GM21390 (cell line): ENCODE data around the gene C16orf96.

Source experiments
- ATAC-seq: cut with Tn5 transposase; IDR thresholded peaks from one replicate; pipeline ENCODE4 v1.9.1; 2021; ENCODE audit not compliant: unreplicated experiment

Gene C16orf96

DNA sequence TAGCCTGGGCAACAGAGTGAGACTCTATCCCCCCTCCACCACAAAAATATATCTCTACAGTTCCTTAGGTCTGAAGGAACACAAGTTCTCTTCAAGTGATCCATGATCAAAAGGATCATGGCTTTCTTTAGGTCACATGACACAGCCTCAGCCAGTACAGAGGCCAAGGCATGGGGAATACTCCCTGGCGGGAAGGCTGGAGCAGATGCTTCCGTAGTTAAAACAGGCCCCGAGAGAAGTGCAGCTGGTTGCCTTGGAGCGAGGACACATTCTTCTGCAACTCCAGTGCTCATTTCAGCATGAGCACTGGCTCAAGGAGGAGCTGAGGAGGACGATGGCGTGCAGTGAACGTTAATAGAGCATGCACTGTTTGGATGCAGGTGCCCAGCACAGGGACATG lies 31.1 kb upstream of the C16orf96 start:
- no peak for ATAC-seq

DNA sequence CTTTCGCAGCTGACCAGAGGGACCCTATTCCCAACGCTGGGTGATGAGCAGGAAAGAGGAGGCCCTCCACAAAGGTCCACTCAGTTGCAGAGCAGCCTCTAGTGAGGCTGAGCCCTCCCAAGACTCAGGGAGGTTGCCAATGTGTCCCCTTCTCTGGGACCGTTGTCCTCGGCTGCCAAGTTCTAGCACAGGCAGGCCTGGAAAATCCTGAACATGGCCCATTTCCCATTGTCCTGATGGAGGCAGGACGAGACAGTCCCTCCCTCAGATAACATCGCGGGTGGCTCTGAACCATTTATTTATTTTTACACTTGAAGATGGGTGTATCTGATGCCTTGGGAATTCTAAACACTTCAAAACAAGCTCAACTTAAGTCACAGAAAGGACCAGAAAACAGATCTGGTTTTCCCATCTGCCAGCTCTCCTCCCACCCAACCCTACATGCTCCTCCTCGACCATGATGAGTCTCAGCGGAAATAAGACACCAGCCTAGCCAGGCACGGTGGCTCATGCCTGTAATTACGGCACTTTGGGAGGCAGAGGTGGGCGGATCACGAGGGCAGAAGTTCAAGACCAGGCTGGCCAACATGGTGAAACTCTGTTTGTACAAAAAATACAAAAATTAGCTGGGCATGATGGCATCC lies 30.4 kb upstream of the C16orf96 start:
- ATAC-seq = no peak

DNA sequence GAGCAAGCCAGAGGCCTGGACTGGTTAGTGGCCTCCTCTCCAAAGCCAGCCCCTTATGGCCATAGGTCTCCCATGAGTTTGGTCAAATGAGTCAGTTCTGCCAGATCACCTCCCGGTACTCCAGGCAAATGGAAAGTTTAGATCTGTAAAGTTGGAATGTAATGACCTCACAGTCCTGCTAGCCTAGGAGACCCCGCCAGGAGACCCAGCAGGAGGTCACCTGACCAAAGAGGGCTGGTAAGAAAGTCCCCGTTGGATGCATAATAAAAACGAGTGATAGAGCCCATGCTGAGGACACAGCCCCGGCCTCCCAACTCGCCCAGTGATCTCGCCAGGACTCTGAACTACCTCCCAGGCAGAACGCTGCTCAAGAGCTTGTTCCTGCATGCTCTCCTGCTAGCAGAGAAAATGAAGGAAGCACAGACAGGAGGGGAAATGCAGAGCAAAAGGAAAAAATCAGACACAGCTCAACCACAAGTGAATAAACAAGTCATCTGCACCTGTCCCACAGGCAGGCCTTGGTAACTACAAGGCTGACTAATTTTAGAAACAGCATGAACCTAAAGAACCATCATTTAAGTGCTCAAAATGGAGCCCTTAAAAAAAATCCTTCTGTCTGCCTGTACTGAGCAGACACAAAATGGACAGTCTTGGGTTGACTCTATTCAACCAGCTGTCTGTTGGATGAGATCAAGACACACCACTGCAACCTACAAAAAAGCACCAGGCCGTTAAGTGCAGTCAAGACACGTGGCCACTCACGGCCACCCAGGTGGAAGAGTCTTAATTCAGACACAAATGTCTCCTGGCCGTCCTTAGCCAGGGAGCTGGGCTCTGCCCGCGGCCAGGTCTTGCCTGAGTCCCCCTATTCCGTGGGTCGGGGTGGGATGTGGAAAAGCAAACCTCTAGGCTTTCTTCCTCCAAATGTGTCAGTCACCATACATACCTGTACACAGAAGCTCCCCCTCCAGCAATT lies 26.8 kb upstream of the C16orf96 start:
- no peak for ATAC-seq

DNA sequence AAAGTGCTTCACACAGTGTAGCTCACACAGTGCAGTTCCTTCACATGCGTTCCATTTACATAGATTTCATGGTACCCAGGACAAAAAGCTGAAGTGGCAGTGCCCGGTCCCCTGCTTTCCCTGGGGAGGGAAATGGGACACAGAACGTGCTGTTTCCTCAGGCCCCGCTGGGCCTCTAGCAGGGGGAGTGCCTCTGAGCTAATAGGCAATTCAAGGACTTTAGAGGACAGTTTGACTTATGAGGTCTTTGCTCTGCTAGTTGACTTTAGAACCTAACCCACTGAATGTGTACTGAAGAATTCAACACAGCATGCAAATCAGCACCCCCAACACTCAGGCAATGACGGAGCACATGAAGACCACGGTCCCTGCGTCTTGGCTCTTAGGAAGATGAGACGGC lies 24.3 kb upstream of the C16orf96 start:
- ATAC-seq = no peak

DNA sequence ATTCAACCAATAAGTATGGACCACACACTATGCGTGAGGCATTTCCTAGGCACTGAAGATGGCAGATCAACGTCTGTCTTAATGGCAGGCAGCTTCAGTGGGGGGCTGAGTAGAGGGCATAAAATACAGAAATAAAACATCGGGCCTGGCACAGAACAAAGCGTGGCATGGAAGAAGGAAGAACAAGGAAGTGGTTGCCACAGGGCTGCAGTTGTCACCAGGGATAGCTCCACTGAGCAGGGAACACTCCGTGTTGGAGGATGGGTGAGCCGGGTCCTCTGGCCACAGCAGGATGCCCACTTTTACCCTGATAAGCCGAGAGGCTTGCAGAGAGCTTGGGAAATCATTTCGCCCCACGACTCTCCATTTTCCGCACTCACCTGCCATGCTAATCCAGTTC lies 23.9 kb upstream of the C16orf96 start:
- ATAC-seq = no peak

DNA sequence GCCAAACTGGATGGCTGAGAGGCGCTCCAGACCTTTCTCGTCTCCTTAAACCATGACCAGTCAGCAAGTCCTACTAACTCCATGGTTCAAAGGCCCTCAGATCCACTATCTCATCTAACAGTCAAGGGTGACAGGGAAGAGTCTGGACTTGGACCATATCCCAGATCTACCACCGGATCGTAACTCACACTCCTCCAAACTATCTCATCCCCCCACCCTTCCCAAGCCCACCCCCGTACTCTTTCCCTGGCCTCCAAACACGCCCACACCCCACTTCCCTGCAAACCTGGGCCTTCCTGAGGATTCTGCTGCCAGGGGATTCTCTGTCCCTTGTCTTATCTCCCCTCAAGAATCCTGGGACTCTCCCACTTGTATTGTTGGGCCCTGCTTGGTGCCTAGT lies 22.6 kb upstream of the C16orf96 start:
- no peak for ATAC-seq

DNA sequence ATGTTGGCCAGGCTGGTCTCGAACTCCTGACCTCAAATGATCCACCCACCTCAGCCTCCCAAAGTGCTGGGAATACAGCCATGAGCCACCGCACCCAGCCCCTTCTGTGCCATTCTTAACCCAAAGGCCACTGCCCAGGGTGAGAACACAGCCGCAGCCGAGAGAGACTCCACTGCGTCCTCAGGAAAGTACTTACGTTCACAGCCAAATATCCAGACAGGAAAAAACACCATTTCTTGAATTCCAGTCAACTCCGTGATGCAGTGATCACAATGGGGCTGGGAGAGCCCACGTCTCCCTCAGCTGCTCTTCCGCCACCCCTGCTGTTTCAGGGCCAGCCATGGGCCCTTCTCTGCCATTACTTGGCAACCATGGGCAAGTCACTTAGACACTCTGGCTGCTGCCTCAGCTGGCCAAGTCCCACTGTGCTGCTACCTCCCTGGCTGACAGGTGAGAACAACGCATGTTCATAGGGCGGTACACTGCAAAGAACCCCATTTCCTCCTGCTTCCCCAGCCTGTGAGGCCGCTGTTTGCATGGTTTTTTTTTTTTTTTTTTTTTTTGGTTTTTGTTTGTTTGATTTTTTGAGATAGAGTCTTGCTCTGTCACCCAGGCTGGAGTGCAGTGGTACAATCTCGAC lies 21.9 kb upstream of the C16orf96 start:
- ATAC-seq = no peak

DNA sequence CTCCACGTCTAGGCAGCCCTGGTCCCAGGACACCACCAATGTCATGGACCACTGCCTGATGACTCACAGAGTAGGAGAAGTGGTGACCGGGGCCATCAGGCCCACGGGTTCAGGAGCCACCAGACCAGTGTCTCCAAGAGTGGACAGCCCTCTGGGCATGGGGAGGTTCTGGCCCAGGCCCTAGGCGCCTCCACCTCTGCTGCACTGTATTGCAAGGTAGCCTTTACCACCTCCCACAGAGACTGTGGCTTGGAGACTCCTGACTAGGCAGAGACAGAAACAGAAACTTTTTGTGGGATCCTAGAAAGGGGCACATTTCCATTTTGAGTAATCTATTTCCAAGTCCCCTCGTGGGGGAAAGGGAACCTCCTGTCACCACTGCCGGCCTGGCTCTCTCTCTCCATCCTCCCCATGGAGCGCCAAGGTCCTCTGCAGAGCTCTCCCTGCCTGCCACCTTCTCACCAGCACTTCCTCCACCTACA lies 20.5 kb upstream of the C16orf96 start:
- ATAC-seq = no peak

DNA sequence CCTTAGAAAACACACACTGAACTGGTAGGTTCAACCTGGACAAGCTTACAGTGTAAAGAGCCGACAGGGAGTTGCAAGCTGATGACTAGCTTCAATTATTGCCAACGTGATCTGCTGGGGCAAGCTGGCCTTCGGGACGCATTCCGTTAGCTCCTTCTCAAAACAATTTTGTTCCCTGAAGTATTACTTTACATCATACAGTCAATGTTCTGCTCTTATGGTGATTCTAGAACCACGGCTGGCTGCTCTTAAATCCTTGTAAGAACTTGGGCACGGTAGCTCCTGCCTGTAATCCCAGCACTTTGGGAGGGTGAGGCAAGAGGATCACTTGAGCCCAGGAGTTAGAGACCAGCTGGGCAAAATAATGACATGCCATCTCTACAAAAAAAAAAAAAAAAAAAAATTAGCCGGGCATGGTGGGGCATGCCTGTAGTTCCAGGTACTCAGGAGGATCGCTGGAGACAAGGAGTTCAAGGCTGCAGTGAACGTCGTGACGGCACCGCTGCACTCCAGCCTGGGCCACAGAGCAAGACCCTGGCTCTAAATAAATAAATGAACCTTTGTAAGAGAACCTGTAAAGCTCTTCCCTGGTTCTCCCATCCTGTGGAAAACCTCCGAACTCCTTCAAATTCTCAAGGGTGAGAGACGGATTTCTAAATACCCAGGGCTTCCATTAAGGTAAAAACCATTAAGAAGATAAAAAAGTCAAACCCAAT lies 19.6 kb upstream of the C16orf96 start:
- no peak for ATAC-seq

DNA sequence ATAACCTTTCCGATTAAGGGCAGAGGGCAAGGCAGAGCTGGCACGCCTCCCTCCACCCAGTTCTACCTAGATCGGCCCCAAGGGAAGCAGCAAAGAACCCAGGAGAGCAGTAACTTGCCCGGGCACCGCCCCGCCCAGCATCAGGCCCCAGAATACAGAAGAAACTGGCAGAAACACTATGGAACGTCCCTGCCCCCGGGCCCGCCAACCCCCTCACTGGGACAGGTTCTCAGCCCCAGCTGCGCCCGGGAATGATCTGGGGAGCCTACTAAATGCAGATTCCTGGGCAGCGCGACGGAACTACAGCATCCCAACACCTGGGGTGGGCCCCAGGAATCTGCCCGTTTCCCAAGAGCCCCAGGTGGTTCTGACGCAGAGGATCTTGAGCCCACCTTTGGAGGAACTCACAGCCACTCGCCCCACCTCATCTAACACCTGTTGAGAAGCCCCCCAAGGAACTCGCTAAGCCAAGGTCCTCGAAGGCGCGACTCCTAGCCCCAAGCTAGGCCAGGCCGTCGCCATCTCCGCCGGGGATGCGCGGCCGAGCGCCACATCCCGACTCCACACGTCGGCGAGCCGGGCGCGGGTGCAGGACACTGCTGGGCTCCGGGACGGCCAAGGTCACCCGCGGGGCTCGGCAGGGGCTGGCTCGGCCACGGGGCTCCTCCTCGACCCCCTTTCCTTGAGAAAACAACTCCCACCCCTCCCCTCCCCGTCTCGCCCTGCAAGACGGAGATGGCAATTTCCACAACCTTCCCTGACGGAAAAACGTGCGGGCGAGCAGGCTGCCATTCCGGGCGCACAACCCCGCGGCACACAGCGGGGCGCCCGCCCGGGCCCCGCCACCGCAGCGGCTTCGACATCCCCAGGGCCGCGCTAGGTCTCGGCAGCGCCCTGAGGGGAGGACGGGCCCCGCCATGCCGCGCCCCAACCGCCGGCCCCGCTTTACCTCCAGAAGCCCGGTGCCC lies 18.5 kb upstream of the C16orf96 start:
- peak; percentile 32 for ATAC-seq

DNA sequence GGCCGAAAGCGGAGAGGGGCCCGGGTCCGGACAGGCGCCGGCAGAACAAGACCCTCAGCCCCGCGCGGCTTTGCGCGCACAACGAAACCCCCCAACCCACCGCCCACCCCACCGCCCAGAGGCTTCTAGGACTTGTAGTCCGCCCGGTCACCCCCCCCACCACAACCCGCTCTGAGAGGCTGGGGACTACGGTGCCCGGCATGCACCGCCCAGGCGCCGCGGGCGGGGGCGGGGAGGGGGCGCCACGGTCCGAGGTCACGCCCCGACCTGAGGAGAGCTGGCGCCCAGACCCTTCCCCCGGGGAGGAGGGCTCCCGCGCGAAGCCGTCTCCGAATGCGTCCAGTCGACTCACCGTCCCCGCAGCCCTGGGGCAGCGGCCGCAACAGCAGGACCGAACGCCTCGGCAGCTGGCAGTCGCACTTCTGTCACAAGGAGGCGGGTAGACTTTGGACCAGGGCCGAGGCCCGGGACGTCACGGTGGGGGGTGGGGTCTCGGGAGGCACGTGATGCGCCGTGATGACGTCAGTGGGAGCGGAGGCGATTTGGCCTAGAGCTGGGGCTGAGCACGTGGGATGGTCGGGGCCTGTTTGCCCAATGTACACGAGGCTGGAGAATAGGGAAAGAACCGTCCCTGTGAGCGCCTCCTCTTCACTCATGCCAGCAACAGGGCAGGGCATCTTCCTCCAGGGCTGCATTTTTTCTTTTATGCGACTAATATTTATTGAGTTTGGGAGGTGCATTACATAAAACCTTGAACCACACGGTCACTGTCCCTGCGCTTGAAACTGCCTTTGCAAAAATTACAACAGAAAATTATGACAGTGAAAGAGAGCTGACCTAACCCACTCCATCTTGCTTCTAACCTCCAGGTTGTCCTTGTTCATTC lies 17.5 kb upstream of the C16orf96 start, which contains the start of gene CDIP1:
CDIP1 (minus strand) TSS at position 424 of the 886 bp plus-strand sequence. CDS start 24,643 bp downstream, outside the sequence.
- ATAC-seq = peak; percentile 82

DNA sequence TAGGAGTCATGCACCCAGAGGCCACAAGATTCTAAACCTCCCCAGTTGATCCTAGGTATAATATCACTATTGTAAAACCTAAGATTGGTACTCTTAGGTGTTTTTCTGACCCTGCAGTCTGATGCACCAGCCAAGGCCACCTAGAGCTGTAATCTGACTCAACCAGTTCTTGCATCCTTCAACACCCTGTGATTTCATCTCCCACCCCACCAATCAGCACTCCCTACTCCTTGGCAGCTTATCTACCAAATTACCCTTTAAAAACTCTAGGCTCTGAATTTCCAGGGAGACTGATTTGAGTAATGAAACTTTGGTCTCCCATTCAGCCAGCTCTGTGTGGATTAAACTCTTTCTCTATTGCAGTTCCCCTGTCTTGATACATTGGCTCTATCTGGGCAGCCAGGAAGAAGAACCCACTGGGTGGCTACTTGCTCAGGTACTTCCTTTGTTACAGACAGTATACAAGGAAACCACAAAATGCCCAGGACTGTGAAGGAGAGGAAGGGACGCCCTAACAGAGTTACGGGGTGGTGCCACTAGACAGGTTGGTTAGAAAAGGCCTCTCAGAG lies 16.3 kb upstream of the C16orf96 start:
- no peak for ATAC-seq

DNA sequence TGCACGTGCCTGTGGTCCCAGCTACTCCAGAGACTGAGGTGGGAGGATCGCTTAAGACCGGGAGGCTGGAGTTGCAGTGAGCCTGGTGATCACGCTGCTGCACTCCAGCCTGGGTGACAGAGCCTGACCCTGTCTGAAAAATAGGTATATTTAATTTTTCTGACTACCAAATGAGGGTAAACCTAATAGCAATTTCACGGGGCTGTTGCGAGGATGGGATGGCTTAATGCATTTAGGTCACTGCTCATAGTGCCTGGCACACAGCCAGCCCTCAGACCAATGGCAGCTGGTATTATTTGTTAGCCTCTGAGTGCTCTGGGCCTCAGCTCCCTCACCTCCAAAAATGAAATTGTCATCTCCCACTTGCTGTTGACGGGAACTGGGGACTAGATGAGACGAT lies 11.7 kb upstream of the C16orf96 start:
- no peak for ATAC-seq

DNA sequence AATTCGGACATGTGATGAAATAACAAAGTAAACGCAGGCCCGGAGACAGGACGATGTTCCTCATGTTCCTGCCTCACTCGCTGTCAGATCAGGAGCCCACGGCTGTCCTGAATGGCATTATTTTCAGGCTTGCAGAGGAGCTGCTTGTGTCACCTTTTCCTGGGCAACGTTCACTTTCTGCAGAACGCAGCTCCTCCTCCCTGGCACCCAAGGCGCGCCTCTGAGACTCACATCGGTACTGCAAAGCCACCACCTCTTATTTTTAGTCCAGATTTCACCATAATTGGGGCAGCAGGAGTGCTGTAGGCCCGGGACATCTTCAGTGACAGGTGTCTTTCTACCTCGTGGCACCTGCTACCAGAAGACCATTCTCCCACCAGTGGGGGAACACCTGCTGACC lies 8.0 kb upstream of the C16orf96 start:
- ATAC-seq = no peak

DNA sequence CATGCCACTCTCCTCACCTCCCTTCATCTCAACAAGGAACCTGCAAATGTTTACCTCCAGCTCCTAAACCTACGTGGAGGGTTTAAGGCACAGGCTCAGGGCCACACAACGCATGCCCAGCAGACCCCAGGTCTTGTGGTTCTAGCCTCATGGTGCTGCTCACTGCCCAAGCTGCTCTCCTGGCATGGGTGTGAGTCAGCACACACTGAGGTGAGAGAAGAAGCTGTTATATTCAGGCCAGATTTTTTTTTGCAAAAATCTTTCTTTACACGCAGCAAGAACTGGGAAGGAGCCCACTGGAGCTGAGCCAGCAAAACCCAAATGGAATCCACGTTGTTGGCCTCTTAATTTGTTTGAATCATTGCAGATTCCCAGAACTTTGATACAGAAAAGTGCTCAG lies 5.5 kb upstream of the C16orf96 start:
- no peak for ATAC-seq

DNA sequence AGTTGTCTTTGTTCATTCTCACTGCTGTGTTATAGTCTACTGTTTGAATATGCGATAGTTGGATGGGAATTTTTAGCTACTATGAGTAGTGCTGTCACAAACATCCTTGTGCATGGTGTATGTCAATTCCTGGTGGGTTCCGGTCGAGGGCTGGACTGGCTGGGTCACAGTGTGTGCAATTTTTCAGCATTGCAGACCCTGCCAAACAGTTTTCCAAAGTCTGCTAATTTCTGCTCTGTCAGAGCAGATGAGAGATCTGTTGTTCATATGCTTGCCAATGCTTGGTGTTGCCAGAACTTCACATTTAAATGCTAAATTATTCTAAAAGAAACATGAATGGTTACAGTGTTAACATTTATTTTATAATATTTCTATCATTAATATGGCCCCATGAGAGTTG lies 3.6 kb upstream of the C16orf96 start:
- ATAC-seq = no peak

DNA sequence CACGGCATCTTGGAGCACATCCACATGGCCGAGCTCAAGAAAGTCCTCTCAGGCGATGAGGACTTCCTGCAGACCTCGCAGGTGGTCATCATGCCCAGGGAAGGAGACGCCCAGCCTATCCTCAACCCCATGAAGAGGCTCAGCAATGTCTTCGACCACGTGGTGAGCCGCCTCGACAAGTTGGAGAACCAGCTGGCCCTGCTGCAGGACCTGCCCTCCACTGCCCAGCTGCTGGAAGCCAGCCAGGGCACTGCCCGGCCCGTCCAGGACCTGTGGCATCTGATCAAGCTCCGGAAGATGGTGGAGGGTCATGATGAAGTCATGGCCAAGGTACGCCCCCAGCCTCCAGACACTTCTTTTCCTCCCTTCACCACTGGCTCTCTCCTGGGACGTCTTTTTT lies 440 bp downstream of the C16orf96 start:
- no peak for ATAC-seq

DNA sequence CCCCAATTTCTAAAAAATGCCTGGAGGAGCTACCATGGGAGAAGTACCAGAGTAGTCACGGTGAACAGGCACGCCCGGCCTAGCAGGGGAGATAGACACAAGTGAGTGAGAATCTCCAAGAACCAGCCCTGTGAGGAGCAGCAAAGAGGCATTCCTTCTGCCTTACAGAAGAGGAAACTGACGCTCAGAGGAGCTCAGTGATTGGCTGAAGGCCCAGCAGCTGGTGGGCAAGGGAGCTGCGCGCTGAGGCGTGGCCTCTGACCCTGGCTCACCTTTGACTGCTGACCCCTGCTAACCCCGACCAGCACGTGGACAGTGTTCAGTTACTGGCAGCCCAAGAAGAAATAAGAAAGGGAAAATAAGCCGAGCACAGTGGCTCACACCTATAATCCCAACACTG lies 1.8 kb downstream of the C16orf96 start:
- ATAC-seq = no peak
